ENCODE data around the gene COQ8A. TPM values are rescaled to one million over a fixed set of nuclear protein-coding genes. Genes with fewer than 3 reads are reported as not detected.

COQ8A gene
- total RNA-seq (2014; rRNA removed; shearing (Covaris generic)), result 35.8 and 38.6 TPM in 2 replicates
- polyA plus RNA-seq (2015; cell fraction: cytosol; rRNA removed), result 24.2 and 25.8 TPM in 2 replicates
- polyA plus RNA-seq (2015; cell fraction: nucleus; rRNA removed), result 47.6 and 48.4 TPM in 2 replicates

GRCh38 chr1:226940029-226940805, at the start of gene COQ8A:
TSS of gene COQ8A (plus strand) at chr1:226940294. CDS start at chr1:226961386, 21,092 bp downstream.
- peak; percentile 99 for DNase-seq (ENCODE audit: low read depth)

- no peak for DNase-seq (ENCODE audit: low read depth)
These were observed 49.6 kb upstream of the COQ8A start for GRCh38 chr1:226890331-226891108.

GRCh38 chr1:226891346-226891745, 48.7 kb upstream of the COQ8A start:
- no peak for DNase-seq (ENCODE audit: low read depth)

- peak; percentile 60 for DNase-seq (ENCODE audit: low read depth)
These were observed 48.1 kb upstream of the COQ8A start for GRCh38 chr1:226891846-226892523.

GRCh38 chr1:226892524-226892875, 47.6 kb upstream of the COQ8A start:
- DNase-seq (ENCODE audit: low read depth), result no peak

- DNase-seq (ENCODE audit: low read depth), result no peak
These were observed 46.2 kb upstream of the COQ8A start for GRCh38 chr1:226893936-226894335.

GRCh38 chr1:226894826-226895225, 45.3 kb upstream of the COQ8A start:
- DNase-seq (ENCODE audit: low read depth), result no peak

- no peak for DNase-seq (ENCODE audit: low read depth)
These were observed 44.5 kb upstream of the COQ8A start for GRCh38 chr1:226895644-226896043.

- no peak for DNase-seq (ENCODE audit: low read depth)
These were observed 41.8 kb upstream of the COQ8A start for GRCh38 chr1:226898246-226898645.

GRCh38 chr1:226901421-226901820, 38.7 kb upstream of the COQ8A start:
- no peak for DNase-seq (ENCODE audit: low read depth)

- no peak for DNase-seq (ENCODE audit: low read depth)
These were observed 37.5 kb upstream of the COQ8A start for GRCh38 chr1:226902601-226903000.

GRCh38 chr1:226903819-226904716, 36.0 kb upstream of the COQ8A start:
- no peak for DNase-seq (ENCODE audit: low read depth)

GRCh38 chr1:226904772-226905171, 35.3 kb upstream of the COQ8A start:
- DNase-seq (ENCODE audit: low read depth), result no peak

- DNase-seq (ENCODE audit: low read depth), result no peak
These were observed 31.7 kb upstream of the COQ8A start for GRCh38 chr1:226908419-226908818.

GRCh38 chr1:226908913-226909312, 31.2 kb upstream of the COQ8A start:
- DNase-seq (ENCODE audit: low read depth), result no peak

GRCh38 chr1:226912587-226913176, 27.4 kb upstream of the COQ8A start:
- peak; percentile 33 for DNase-seq (ENCODE audit: low read depth)

GRCh38 chr1:226915672-226915995, 24.5 kb upstream of the COQ8A start:
- DNase-seq (ENCODE audit: low read depth), result no peak

- DNase-seq (ENCODE audit: low read depth), result no peak
These were observed 23.6 kb upstream of the COQ8A start for GRCh38 chr1:226916497-226916896.

GRCh38 chr1:226919587-226919986, 20.5 kb upstream of the COQ8A start:
- no peak for DNase-seq (ENCODE audit: low read depth)

- DNase-seq (ENCODE audit: low read depth), result no peak
These were observed 20.1 kb upstream of the COQ8A start for GRCh38 chr1:226919995-226920394.

All from HT1080 (cell line).